Measurements from ENCODE around the gene SSB. TPM values are rescaled to one million over a fixed set of nuclear protein-coding genes. Genes with fewer than 3 reads are reported as not detected.

SSB gene
- total and polyA plus RNA-seq, 2 of the 13 experiments (the other 11 are each of a cell fraction or from before 2014, with no cell fraction given), result 109 to 208 TPM

- TF ChIP-seq ATM (IDR thresholded peaks at IDR 0.05; ENCODE audit: borderline replicate concordance) (no peak), ARID5B (CRISPR knock-in tag; IDR thresholded peaks at IDR 0.05) (peak; percentile 72), CEBPG (CRISPR knock-in tag; IDR thresholded peaks at IDR 0.05) (peak; percentile 55), ZNF205 (CRISPR knock-in tag; IDR thresholded peaks at IDR 0.05) (peak; percentile 67; the same call in 1 of the 2 replicates), NRL (CRISPR knock-in tag; IDR thresholded peaks at IDR 0.05; ENCODE audit: borderline replicate concordance) (peak; percentile 93), SKIL (CRISPR knock-in tag; IDR thresholded peaks at IDR 0.05; ENCODE audit: borderline replicate concordance) (no peak), ZFP1 (CRISPR knock-in tag; IDR thresholded peaks at IDR 0.05) (0 out of 2 replicates have a peak, but pooled peaks have one; percentile 4), SETDB1 (CRISPR knock-in tag; IDR thresholded peaks at IDR 0.05; ENCODE audit: borderline replicate concordance) (no peak), FOXK1 (CRISPR knock-in tag; IDR thresholded peaks at IDR 0.05; ENCODE audit: borderline replicate concordance, low read depth) (0 out of 2 replicates have a peak, but pooled peaks have one; percentile 11), ZNF18 (CRISPR knock-in tag; IDR thresholded peaks at IDR 0.05; ENCODE audit: insufficient replicate concordance) (peak; percentile 82), ZNF225 (CRISPR knock-in tag; IDR thresholded peaks at IDR 0.05) (no peak; the same call in none of the 2 replicates), SP140L (CRISPR knock-in tag; IDR thresholded peaks at IDR 0.05; ENCODE audit: borderline replicate concordance) (no peak; the same call in 1 of the 2 replicates), MXD4 (CRISPR knock-in tag; IDR thresholded peaks at IDR 0.05) (peak; percentile 90), ZNF563 (CRISPR knock-in tag; IDR thresholded peaks at IDR 0.05) (peak; percentile 93), ZNF766 (CRISPR knock-in tag; IDR thresholded peaks at IDR 0.05; ENCODE audit: borderline replicate concordance) (peak; percentile 88; the same call in 1 of the 2 replicates), ZFP62 (CRISPR knock-in tag; IDR thresholded peaks at IDR 0.05) (no peak), DNMT3B (CRISPR knock-in tag; conservative IDR thresholded peaks at IDR 0.05) (no peak; the same call in 1 of the 2 replicates), HHEX (CRISPR knock-in tag; IDR thresholded peaks at IDR 0.05) (no peak), FOSL1 (CRISPR knock-in tag; IDR thresholded peaks at IDR 0.05; ENCODE audit: borderline replicate concordance) (no peak; the same call in 1 of the 2 replicates)
Measured at GRCh38 chr2:169824373-169825333, 26.0 kb downstream of the SSB start, which contains the start of gene METTL5 (continued).

All from HepG2 (cell line).